Lower lobe of right lung (tissue), 2 donors: ENCODE data around the gene FARS2. TPM values are rescaled to one million over a fixed set of nuclear protein-coding genes. Genes with fewer than 3 reads are reported as not detected.

Experiments
- ATAC-seq, 2 donors: fragments of 200-7000 bp; cut with Tn5 transposase; one replicate each; pipeline ENCODE4 v1.9.1; 2020 to 2022; ENCODE audit warnings: mild to moderate bottlenecking in 2 of 2, moderate library complexity in 2 of 2
- DNase-seq: peaks from one replicate; pipeline ENCODE4 v3.0.0-alpha.2; 2020
- H3K27ac ChIP-seq: fragments of 200-600 bp; one replicate; pipeline ENCODE4 v1.8.0; 2022
- H3K27me3 ChIP-seq: fragments of 200-600 bp; one replicate; pipeline ENCODE4 v1.8.0; 2022; ENCODE audit warnings: low read depth
- H3K36me3 ChIP-seq: fragments of 200-600 bp; one replicate; pipeline ENCODE4 v1.8.0; 2022; ENCODE audit warnings: mild to moderate bottlenecking
- H3K4me1 ChIP-seq: fragments of 200-600 bp; one replicate; pipeline ENCODE4 v1.8.0; 2022
- H3K4me3 ChIP-seq: fragments of 200-600 bp; one replicate; pipeline ENCODE4 v1.8.0; 2022; ENCODE audit warnings: mild to moderate bottlenecking
- H3K9me3 ChIP-seq: fragments of 200-600 bp; one replicate; pipeline ENCODE4 v1.8.0; 2022
- CTCF ChIP-seq: fragments of 200-600 bp; IDR thresholded peaks from one replicate; pipeline ENCODE4 v1.8.0; 2022; ENCODE audit warnings: antibody characterized with exemption, mild to moderate bottlenecking
- intact Hi-C: fragments of 100-400 bp; cut with DNase I; formaldehyde crosslinking; loops from one replicate; pipeline ENCODE4 v1.11.0; 2022
- total RNA-seq: library from RNA; stranded (reverse); fragmentation: NEBNext Ultra II Directional; extraction: Animal tissue kit (Norgen Biotek cat#: 25700); gene quantifications from one replicate; pipeline ENCODE4 v1.2.1, GENCODE V29; 2021
- donor health status: DM: no; HTN: yes; CAD: no; lungs with severe emphysema.

FARS2 gene
- total RNA-seq, 1 donor from 2014 or later = 17.0 TPM

GRCh38 chr6:5814116-5814515 is 552.8 kb downstream of the FARS2 start:
- TF ChIP-seq CTCF = no peak

GRCh38 chr6:5814901-5815300 is 553.6 kb downstream of the FARS2 start:
- H3K36me3 ChIP-seq = no peaks in the 10 kb centered on the region
- TF ChIP-seq CTCF = no peak
- H3K9me3 ChIP-seq = no peaks in the 10 kb centered on the region
- DNase-seq (no peak), ATAC-seq (no peak)
- no peaks in the 10 kb centered on the region for H3K27me3 ChIP-seq
- H3K27ac ChIP-seq = no peak overlapping the region
- H3K4me1 ChIP-seq = no peaks in the 10 kb centered on the region
- intact Hi-C loops = no loop called here
- H3K4me3 ChIP-seq = no peak overlapping the region

More at GRCh38 chr6:5814116-5814515, 552.8 kb downstream of the FARS2 start:
- no peaks in the 10 kb centered on the region for H3K4me1 ChIP-seq
- no peaks in the 10 kb centered on the region for H3K9me3 ChIP-seq
- ATAC-seq (no peak), DNase-seq (no peak)
- intact Hi-C loops = no loop called here
- H3K27me3 ChIP-seq = no peaks in the 10 kb centered on the region
- H3K4me3 ChIP-seq = no peak overlapping the region
- H3K27ac ChIP-seq = no peak overlapping the region
- no peaks in the 10 kb centered on the region for H3K36me3 ChIP-seq

- ATAC-seq (no peak), DNase-seq (no peak)
- no peak for TF ChIP-seq CTCF
- intact Hi-C loops = no loop called here
- Histone ChIP-seq H3K36me3 (no peaks in the 10 kb centered on the region), H3K4me3 (no peak overlapping the region), H3K4me1 (no peaks in the 10 kb centered on the region), H3K27me3 (no peaks in the 10 kb centered on the region), H3K27ac (no peak overlapping the region), H3K9me3 (no peaks in the 10 kb centered on the region)
These were observed 556.6 kb downstream of the FARS2 start for GRCh38 chr6:5817869-5818268.

GRCh38 chr6:5818959-5819358 is 557.6 kb downstream of the FARS2 start:
- Histone ChIP-seq H3K4me1 (no peaks in the 10 kb centered on the region), H3K27ac (no peak overlapping the region), H3K4me3 (no peak overlapping the region), H3K36me3 (no peaks in the 10 kb centered on the region), H3K9me3 (no peaks in the 10 kb centered on the region), H3K27me3 (no peaks in the 10 kb centered on the region)
- no peak for TF ChIP-seq CTCF
- no peak for ATAC-seq
- no peak for DNase-seq
- intact Hi-C loops = no loop called here

Other genes starting within 250 kb of the FARS2 start
- 0.41 TPM for gene PPP1R3G, start 176.2 kb upstream of the FARS2 start, total RNA-seq
- gene LYRM4, start 563 bp upstream of the FARS2 start, total RNA-seq = 22.4 TPM